HG03521 (cell line): ENCODE results near the gene CAPN2.

Source experiments
- ATAC-seq: cut with Tn5 transposase; IDR thresholded peaks from one replicate; pipeline ENCODE4 v1.9.1; 2021; ENCODE audit warnings: mild to moderate bottlenecking, moderate library complexity; ENCODE audit not compliant: unreplicated experiment

Gene CAPN2

DNA sequence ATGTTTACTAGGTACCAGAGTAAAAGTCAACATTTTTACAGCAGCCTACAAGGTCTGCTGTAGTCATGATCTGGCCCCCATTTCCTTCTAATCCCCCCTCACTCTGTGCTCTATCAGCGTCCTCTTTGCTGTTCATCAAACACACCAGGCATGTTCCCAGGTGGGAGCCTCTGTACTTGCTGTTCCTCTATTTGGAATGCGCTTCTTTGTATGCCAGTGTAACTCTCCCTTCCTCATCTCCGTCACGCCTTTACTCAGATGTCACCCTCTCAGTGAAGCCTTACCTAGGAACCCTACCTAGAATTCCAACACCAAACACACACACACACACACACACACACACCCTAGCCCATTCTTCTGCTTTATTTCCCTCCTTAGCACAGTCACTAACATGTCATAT lies 112.4 kb downstream of the CAPN2 start:
- no peak for ATAC-seq
